Spleen (tissue), 7 donors: ENCODE measurements around the gene RPE65.
"Not testable (repeated sequence)": the region's sequence is repeated elsewhere in the genome, so short reads cannot be mapped to it uniquely, and the experiment has no call there.

ENCODE experiments used
- CTCF ChIP-seq, 11 experiments: fragments of 200-600 bp in 7 of 11; fragments of 450-650 bp in 4 of 11; sonication (generic) in 4 of 11; IDR thresholded peaks in 8 of 11; conservative IDR thresholded peaks in 3 of 11; 1 replicate in 7 of 11; 2 replicates in 4 of 11; pipeline versions ENCODE4 v1.4.0 to v1.8.0; 2016 to 2021; ENCODE audit warnings: antibody characterized with exemption in 11 of 11, inconsistent platforms in 4 of 11, mild to moderate bottlenecking in 1 of 11
- POLR2A ChIP-seq, 3 donors: fragments of 450-650 bp; IDR thresholded peaks; one replicate each; pipeline ENCODE4 v1.5.1; 2017; ENCODE audit warnings: antibody characterized with exemption in 3 of 3, mild to moderate bottlenecking in 1 of 3
- donor health status: DM: no; HTN: no; CAD: no; lungs with moderate emphysema.
- donor health status: DM: no; HTN: no; CAD: no.
- donor health status: DM: no; HTN: no; CAD: no.

- TF ChIP-seq CTCF (IDR thresholded peaks at IDR 0.05 in 8 of 11, conservative IDR thresholded peaks at IDR 0.05 in 3 of 11); POLR2A (IDR thresholded peaks at IDR 0.05): not testable (repeated sequence)
Observed at GRCh38 chr1:68476626-68477025, 26.9 kb upstream of the RPE65 start.
